Muscle of leg (tissue), 11 donors: ENCODE measurements around the gene SGCD. TPM values are rescaled to one million over a fixed set of nuclear protein-coding genes. Genes with fewer than 3 reads are reported as not detected.
A peak's percentile ranks its signal among the peaks of the same experiment; 100 is the strongest.

Source experiments
- DNase-seq: peaks from one replicate; pipeline ENCODE4 v3.0.0; 2013
- H3K27ac ChIP-seq: one replicate; pipeline ENCODE4 v1.5.1; 2013; ENCODE audit warnings: mild to moderate bottlenecking, low read length, control low read depth
- H3K27me3 ChIP-seq: one replicate; pipeline ENCODE4 v1.6.1; 2013; ENCODE audit warnings: low read length; ENCODE audit not compliant: control insufficient read depth, insufficient read depth
- H3K36me3 ChIP-seq: one replicate; pipeline ENCODE4 v1.6.1; 2013; ENCODE audit warnings: low read length; ENCODE audit not compliant: control insufficient read depth, insufficient read depth
- H3K4me1 ChIP-seq: one replicate; pipeline ENCODE4 v1.6.1; 2013; ENCODE audit warnings: low read length; ENCODE audit not compliant: control insufficient read depth, insufficient read depth
- H3K4me3 ChIP-seq: one replicate; pipeline ENCODE4 v1.5.1; 2013; ENCODE audit warnings: low read length, control low read depth
- H3K9me3 ChIP-seq: replicated peaks from 2 replicates; pipeline ENCODE4 v1.6.1; 2013; ENCODE audit warnings: low read depth, low read length; ENCODE audit not compliant: control insufficient read depth
- WGBS: methylation state at CpG from one replicate; pipeline ENCODE4 v1.1.5; 2013; ENCODE audit warnings: missing lambda C conversion rate; ENCODE audit not compliant: insufficient coverage; 5-methylcytosine and 5-hydroxymethylcytosine counted together
- polyA plus RNA-seq, 8 donors: library from polyadenylated mRNA; unstranded; fragments of 120-200 nt; gene quantifications; one replicate each; pipeline versions ENCODE4 v1.2.1 to v1.2.3, GENCODE V29; 2013; ENCODE audit warnings: inconsistent platforms in 1 of 8, low replicate concordance in 1 of 8; ENCODE audit not compliant: insufficient read length in 8 of 8, insufficient read depth in 1 of 8
- total RNA-seq: library from RNA; stranded (reverse); fragments of 120-200 nt; gene quantifications from one replicate; pipeline ENCODE4 v1.2.4, GENCODE V29; 2013

Gene SGCD
- total and polyA plus RNA-seq, 9 donors, result 35.2 to 92.5 (median 82.7) TPM

DNA sequence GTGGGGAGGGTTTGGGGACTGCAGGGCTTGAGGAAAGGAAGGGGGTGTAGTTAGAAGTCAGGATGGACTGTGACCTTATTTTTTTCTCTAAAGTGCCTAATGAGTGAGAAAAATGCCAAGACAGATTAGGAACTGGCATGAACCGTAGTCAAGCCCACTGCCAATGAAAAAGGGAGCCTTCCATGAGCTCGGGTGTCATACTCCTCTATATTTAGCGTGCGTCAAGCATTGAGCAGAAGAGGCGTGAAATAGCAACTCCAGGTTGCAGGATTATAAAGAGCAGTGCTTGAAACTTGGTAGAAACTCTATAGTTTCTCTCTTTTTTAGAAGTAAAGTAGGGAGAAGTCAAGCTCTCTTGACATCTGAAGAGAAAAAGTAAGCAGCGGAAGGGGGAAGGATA lies 1.8 kb downstream of the SGCD start:
- peak; percentile 60 for DNase-seq

GRCh38 chr5:156329171-156329611 lies 2.2 kb downstream of the SGCD start:
- Histone ChIP-seq H3K9me3 (no peaks in the 10 kb centered on the region), H3K27ac (peak overlapping the region; percentile 89), H3K27me3 (no peaks in the 10 kb centered on the region), H3K36me3 (peaks cover 16% of the 10 kb centered on the region), H3K4me1 (peaks cover 15% of the 10 kb centered on the region), H3K4me3 (peak overlapping the region; percentile 56)
- WGBS, result no CpG with 5 or more reads among the region's 3 CpGs
- peak; percentile 64 for DNase-seq

More for the DNA sequence above, 1.8 kb downstream of the SGCD start:
- 53% methylated on average over 2 of the region's 6 CpGs for WGBS
- peaks cover 16% of the 10 kb centered on the region for H3K36me3 ChIP-seq
- peak overlapping the region; percentile 89 for H3K27ac ChIP-seq
- peak overlapping the region; percentile 56 for H3K4me3 ChIP-seq
- no peaks in the 10 kb centered on the region for H3K9me3 ChIP-seq
- H3K4me1 ChIP-seq, result peaks cover 15% of the 10 kb centered on the region
- no peaks in the 10 kb centered on the region for H3K27me3 ChIP-seq

GRCh38 chr5:156330141-156330870 lies 3.3 kb downstream of the SGCD start:
- Histone ChIP-seq H3K27me3 (no peaks in the 10 kb centered on the region), H3K36me3 (peaks cover 18% of the 10 kb centered on the region), H3K4me3 (no peak overlapping the region), H3K4me1 (peaks cover 15% of the 10 kb centered on the region), H3K9me3 (no peaks in the 10 kb centered on the region), H3K27ac (no peak overlapping the region)
- DNase-seq, result no peak
- WGBS, result 95% methylated on average over 4 of the region's 7 CpGs

DNA sequence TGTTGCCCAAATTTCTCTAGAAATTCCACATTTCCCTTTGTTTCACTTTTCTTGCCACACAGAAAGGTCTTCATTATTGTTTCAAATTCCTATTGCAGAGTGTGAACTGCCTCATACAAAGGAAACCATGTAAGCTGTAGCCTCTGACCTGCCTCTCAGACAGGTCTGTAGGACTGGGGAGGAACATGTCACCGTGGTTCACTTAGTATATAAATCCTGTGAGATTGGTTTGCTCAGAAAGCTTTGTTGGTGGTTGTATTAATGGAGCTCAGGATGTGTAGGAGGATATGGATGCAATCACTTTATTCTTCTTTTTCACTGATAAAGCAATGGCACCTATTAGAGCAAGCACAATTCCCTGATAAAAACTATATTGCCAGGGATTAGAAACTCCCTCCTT lies 4.2 kb downstream of the SGCD start:
- no peak for DNase-seq
- H3K4me3 ChIP-seq, result no peak overlapping the region
- no peak overlapping the region for H3K27ac ChIP-seq
- no peaks in the 10 kb centered on the region for H3K27me3 ChIP-seq
- H3K4me1 ChIP-seq, result peaks cover 6% of the 10 kb centered on the region
- no peaks in the 10 kb centered on the region for H3K9me3 ChIP-seq
- H3K36me3 ChIP-seq, result peaks cover 25% of the 10 kb centered on the region
- WGBS, result no CpG with 5 or more reads among the region's 1 CpG

GRCh38 chr5:156331845-156332244 lies 4.9 kb downstream of the SGCD start:
- Histone ChIP-seq H3K27me3 (no peaks in the 10 kb centered on the region), H3K4me3 (no peak overlapping the region), H3K27ac (no peak overlapping the region), H3K9me3 (no peaks in the 10 kb centered on the region), H3K4me1 (peaks cover 6% of the 10 kb centered on the region), H3K36me3 (peaks cover 25% of the 10 kb centered on the region)
- WGBS, result no CpG with 5 or more reads among the region's 6 CpGs
- no peak for DNase-seq

DNA sequence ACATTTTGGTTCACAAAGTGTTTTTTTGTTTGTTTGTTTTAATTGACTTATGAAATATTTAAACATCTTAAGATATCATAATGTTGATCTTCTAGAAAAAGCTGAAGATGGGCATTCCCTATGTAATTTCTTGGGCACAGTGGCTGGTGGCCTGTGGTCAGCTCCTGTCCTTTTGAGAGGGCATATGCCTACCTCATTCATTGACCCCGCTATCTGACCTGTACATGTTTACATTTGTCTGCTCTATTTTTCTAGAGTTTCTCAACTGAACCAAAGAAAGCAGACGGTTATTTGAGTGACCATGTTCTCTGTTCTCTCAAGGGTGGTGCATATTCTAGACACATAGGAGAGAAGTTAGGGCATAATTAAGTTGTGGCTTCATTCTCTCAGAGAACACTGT lies 5.3 kb downstream of the SGCD start:
- no peak overlapping the region for H3K4me3 ChIP-seq
- no peak for DNase-seq
- peaks cover 25% of the 10 kb centered on the region for H3K36me3 ChIP-seq
- no CpG with 5 or more reads among the region's 2 CpGs for WGBS
- H3K4me1 ChIP-seq, result peaks cover 6% of the 10 kb centered on the region
- no peak overlapping the region for H3K27ac ChIP-seq
- H3K27me3 ChIP-seq, result no peaks in the 10 kb centered on the region
- no peaks in the 10 kb centered on the region for H3K9me3 ChIP-seq

GRCh38 chr5:156339139-156339841 lies 12.3 kb downstream of the SGCD start:
- DNase-seq, result no peak
- Histone ChIP-seq H3K36me3 (peaks cover 20% of the 10 kb centered on the region), H3K27ac (no peak overlapping the region), H3K4me1 (peaks cover 3% of the 10 kb centered on the region), H3K27me3 (no peaks in the 10 kb centered on the region), H3K4me3 (no peak overlapping the region), H3K9me3 (no peaks in the 10 kb centered on the region)
- WGBS, result no CpG with 5 or more reads among the region's 2 CpGs

- peak; percentile 83 for DNase-seq
- Histone ChIP-seq H3K4me1 (peaks cover 3% of the 10 kb centered on the region), H3K4me3 (no peak overlapping the region), H3K27me3 (no peaks in the 10 kb centered on the region), H3K27ac (no peak overlapping the region), H3K36me3 (peaks cover 17% of the 10 kb centered on the region), H3K9me3 (no peaks in the 10 kb centered on the region)
- WGBS, result no CpG with 5 or more reads among the region's 1 CpG
Measured at GRCh38 chr5:156340893-156341292, 13.9 kb downstream of the SGCD start.

DNA sequence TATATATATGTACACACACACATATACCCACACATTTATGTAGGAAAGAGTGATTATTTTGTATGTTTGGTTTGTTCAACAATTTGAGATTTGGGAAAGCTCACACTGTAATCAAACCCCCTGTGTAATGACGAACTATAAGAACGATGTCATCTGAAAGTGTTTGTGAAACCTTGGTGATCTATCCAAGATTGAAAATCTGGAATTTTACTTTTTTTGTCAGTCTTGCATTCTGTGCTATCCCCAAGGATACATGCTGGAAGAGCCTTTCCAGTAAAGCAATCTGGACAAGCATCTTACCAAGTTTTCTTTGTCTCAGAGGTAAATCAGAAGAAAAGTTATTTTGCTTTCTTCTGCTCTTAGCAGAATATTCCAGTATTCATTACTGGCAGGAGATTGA lies 23.3 kb downstream of the SGCD start:
- Histone ChIP-seq H3K4me1 (no peaks in the 10 kb centered on the region), H3K36me3 (peaks cover 20% of the 10 kb centered on the region), H3K27ac (peak overlapping the region; percentile 84), H3K4me3 (no peak overlapping the region), H3K27me3 (no peaks in the 10 kb centered on the region), H3K9me3 (no peaks in the 10 kb centered on the region)
- no CpG with 5 or more reads among the region's 2 CpGs for WGBS
- DNase-seq, result peak; percentile 96

DNA sequence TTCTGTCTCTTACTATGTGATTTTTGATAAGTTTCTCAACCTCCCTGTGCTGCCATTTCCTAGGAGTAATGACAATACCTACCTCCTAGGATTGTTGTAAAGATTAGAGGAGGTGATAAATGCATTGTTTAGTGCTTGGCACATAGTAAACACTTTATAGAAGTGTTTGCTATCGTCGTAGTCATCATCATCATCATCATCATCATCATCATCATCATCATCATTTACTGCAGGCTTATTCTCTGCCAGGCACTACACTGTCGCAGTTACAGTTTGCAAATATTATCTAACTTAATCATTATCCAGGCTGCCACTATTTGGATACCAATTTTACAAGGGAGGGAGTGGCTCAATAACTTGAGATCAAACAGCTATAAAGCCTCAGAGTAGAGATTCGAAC lies 24.5 kb downstream of the SGCD start:
- no peaks in the 10 kb centered on the region for H3K27me3 ChIP-seq
- WGBS, result 80% methylated on average over 1 of the region's 4 CpGs
- no peaks in the 10 kb centered on the region for H3K4me1 ChIP-seq
- H3K27ac ChIP-seq, result peak overlapping the region; percentile 84
- peaks cover 19% of the 10 kb centered on the region for H3K36me3 ChIP-seq
- H3K4me3 ChIP-seq, result no peak overlapping the region
- no peak for DNase-seq
- no peaks in the 10 kb centered on the region for H3K9me3 ChIP-seq
